Hematopoietic multipotent progenitor cell treated with erythropoietin and hydrocortisone succinate and interleukin-3 and kit ligand, for 8 days (in vitro differentiated cells): ENCODE measurements around the gene MUC4.
"Not testable (repeated sequence)": the region's sequence is repeated elsewhere in the genome, so short reads cannot be mapped to it uniquely, and the experiment has no call there.

Experiments used
- DNase-seq: peaks from one replicate; pipeline ENCODE4 v3.0.0-alpha.2; 2015

The MUC4 gene

GRCh38 chr3:195714380-195715011 lies 97.2 kb downstream of the MUC4 start:
- DNase-seq = no peak

- DNase-seq = not testable (repeated sequence)
Measured at GRCh38 chr3:195713150-195713549, 98.6 kb downstream of the MUC4 start.

GRCh38 chr3:195712535-195712910 lies 99.2 kb downstream of the MUC4 start:
- DNase-seq = not testable (repeated sequence)

GRCh38 chr3:195711813-195712534 lies 99.8 kb downstream of the MUC4 start:
- no peak for DNase-seq

GRCh38 chr3:195711091-195711812 lies 100.5 kb downstream of the MUC4 start:
- not testable (repeated sequence) for DNase-seq

GRCh38 chr3:195710126-195710905 lies 101.4 kb downstream of the MUC4 start:
- not testable (repeated sequence) for DNase-seq

- no peak for DNase-seq
Measured at GRCh38 chr3:195709676-195710085, 102.0 kb downstream of the MUC4 start.

GRCh38 chr3:195708626-195709481 lies 102.9 kb downstream of the MUC4 start:
- DNase-seq = no peak

- no peak for DNase-seq
Measured at GRCh38 chr3:195708061-195708460, 103.7 kb downstream of the MUC4 start.

GRCh38 chr3:195705081-195705991 lies 106.4 kb downstream of the MUC4 start:
- DNase-seq = peak; percentile 0

- peak; percentile 1 for DNase-seq
Measured at GRCh38 chr3:195704433-195704999, 107.2 kb downstream of the MUC4 start.

- DNase-seq = peak; percentile 0
Measured at GRCh38 chr3:195703776-195704175, 108.0 kb downstream of the MUC4 start.

- peak; percentile 2 for DNase-seq
Measured at GRCh38 chr3:195701042-195701915, 110.5 kb downstream of the MUC4 start.

GRCh38 chr3:195700319-195700718 lies 111.4 kb downstream of the MUC4 start:
- peak; percentile 5 for DNase-seq

GRCh38 chr3:195699860-195700259 lies 111.9 kb downstream of the MUC4 start:
- DNase-seq = peak; percentile 8

GRCh38 chr3:195699388-195699771 lies 112.3 kb downstream of the MUC4 start:
- peak; percentile 1 for DNase-seq

- DNase-seq = peak; percentile 1
Measured at GRCh38 chr3:195698647-195699387, 112.9 kb downstream of the MUC4 start.

- DNase-seq = peak; percentile 0
Measured at GRCh38 chr3:195698325-195698646, 113.4 kb downstream of the MUC4 start.
